Stromal cell of bone marrow (primary cell): ENCODE results near the gene PLEKHO2.
A peak's percentile ranks its signal among the peaks of the same experiment; 100 is the strongest.

Experiments
- DNase-seq: peaks from one replicate; pipeline ENCODE4 v3.0.0-alpha.2; 2012; ENCODE audit warnings: low read depth

PLEKHO2 gene

GRCh38 chr15:64828985-64829384 lies 12.7 kb upstream of the PLEKHO2 start:
- no peak for DNase-seq

- no peak for DNase-seq
Measured at GRCh38 chr15:64833690-64834089, 8.0 kb upstream of the PLEKHO2 start.

- no peak for DNase-seq
Measured at GRCh38 chr15:64836023-64836536, 5.6 kb upstream of the PLEKHO2 start.

GRCh38 chr15:64837502-64837901 lies 4.2 kb upstream of the PLEKHO2 start:
- DNase-seq = no peak

- no peak for DNase-seq
Measured at GRCh38 chr15:64841060-64841343, 713 bp upstream of the PLEKHO2 start.

- no peak for DNase-seq
Measured at GRCh38 chr15:64842096-64842939, 603 bp downstream of the PLEKHO2 start.

- DNase-seq = peak; percentile 48
Measured at GRCh38 chr15:64842986-64843561, 1.4 kb downstream of the PLEKHO2 start.

GRCh38 chr15:64843991-64844390 lies 2.3 kb downstream of the PLEKHO2 start:
- no peak for DNase-seq

- DNase-seq = no peak
Measured at GRCh38 chr15:64844576-64845145, 2.9 kb downstream of the PLEKHO2 start.

GRCh38 chr15:64845183-64845611 lies 3.5 kb downstream of the PLEKHO2 start:
- no peak for DNase-seq

GRCh38 chr15:64845831-64846595 lies 4.3 kb downstream of the PLEKHO2 start:
- no peak for DNase-seq

GRCh38 chr15:64847016-64847415 lies 5.3 kb downstream of the PLEKHO2 start:
- DNase-seq = no peak

GRCh38 chr15:64847448-64847847 lies 5.7 kb downstream of the PLEKHO2 start:
- no peak for DNase-seq

GRCh38 chr15:64847876-64848716 lies 6.4 kb downstream of the PLEKHO2 start:
- DNase-seq = no peak

- DNase-seq = no peak
Measured at GRCh38 chr15:64850778-64851502, 9.2 kb downstream of the PLEKHO2 start.

- peak; percentile 52 for DNase-seq
Measured at GRCh38 chr15:64851503-64851840, 9.8 kb downstream of the PLEKHO2 start.

GRCh38 chr15:64854041-64854440 lies 12.3 kb downstream of the PLEKHO2 start:
- DNase-seq = no peak

- no peak for DNase-seq
Measured at GRCh38 chr15:64854526-64854925, 12.8 kb downstream of the PLEKHO2 start.

- no peak for DNase-seq
Measured at GRCh38 chr15:64855205-64855975, 13.7 kb downstream of the PLEKHO2 start.

- DNase-seq = no peak
Measured at GRCh38 chr15:64856429-64857145, 14.9 kb downstream of the PLEKHO2 start.
